Fibroblast of lung (primary cell): ENCODE measurements around the gene MISP.

ENCODE experiments used
- CTCF ChIP-seq, 2 donors: IDR thresholded peaks in 1 of 2; conservative IDR thresholded peaks in 1 of 2; 1 replicate in 1 of 2; 2 replicates in 1 of 2; pipeline ENCODE4 v1.5.1; 2011 to 2012; ENCODE audit warnings: low read length in 2 of 2, control low read depth in 1 of 2, inconsistent platforms in 1 of 2, low read depth in 1 of 2, mild to moderate bottlenecking in 1 of 2
- EZH2 ChIP-seq: IDR thresholded peaks from 2 replicates; pipeline ENCODE4 v1.5.1; 2012; ENCODE audit warnings: low read length, control low read depth, mild to moderate bottlenecking; ENCODE audit errors: missing control alignments

- TF ChIP-seq CTCF (conservative IDR thresholded peaks at IDR 0.05 in 1 of 2, IDR thresholded peaks at IDR 0.05 in 1 of 2; ENCODE audit: low read depth in 1 of 2, low read length in 2 of 2) (no peak), EZH2 (no peak)
Measured at GRCh38 chr19:739998-740715, 10.8 kb upstream of the MISP start.
